ENCODE data around the gene RAB28. TPM values are rescaled to one million over a fixed set of nuclear protein-coding genes. Genes with fewer than 3 reads are reported as not detected.

Gene RAB28
- total and polyA plus RNA-seq, 2 of the 8 experiments (the other 6 are each of a cell fraction or from before 2014, with no cell fraction given): 16.0 to 18.7 TPM

DNA sequence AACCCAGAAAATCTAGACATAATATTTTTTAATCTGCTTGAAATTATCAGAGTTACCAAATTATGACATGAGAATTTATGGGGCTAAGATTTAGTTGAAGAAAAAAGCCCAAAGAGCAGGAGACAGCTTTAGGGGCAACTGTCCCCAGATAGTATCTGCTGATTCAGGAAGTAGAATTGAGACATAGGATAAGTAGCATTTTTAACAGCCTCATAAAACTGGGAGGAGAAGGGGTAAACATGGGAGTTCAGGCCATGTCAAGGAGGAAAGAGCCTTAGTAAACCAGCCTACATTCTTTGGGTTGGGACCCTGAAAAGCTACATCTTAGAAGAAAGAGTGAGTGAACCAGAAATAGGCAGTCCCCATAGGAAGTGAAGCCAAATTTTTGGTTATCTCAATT lies 9.7 kb upstream of the RAB28 start:
- Histone ChIP-seq H3K23ac (ENCODE audit: insufficient read length) (no peak overlapping the region), H2BK15ac (ENCODE audit: low read length) (no peak overlapping the region), H3K9me3 (ENCODE audit: insufficient read depth in 2 of 2, low read depth in 1 of 2, low read length in 1 of 2) (no peaks in the 10 kb centered on the region), H3K4me1 (replicated peaks in 1 of 4; ENCODE audit: control insufficient read depth in 3 of 4, insufficient read depth in 4 of 4, low read length in 3 of 4) (no peaks in the 10 kb centered on the region), H3K79me1 (ENCODE audit: low read depth, low read length) (no peaks in the 10 kb centered on the region), H2BK20ac (ENCODE audit: low read length) (no peak overlapping the region), H3K27ac (ENCODE audit: low read depth, low read length) (no peak overlapping the region), H4K8ac (ENCODE audit: extremely low read depth, insufficient read depth, low read length) (no peak overlapping the region), H3K4me2 (ENCODE audit: insufficient read depth in 1 of 2, low read depth in 2 of 2, low read length in 2 of 2) (no peak overlapping the region), H2AFZ (ENCODE audit: low read length) (no peak overlapping the region), H3K18ac (ENCODE audit: extremely low read depth, low read length) (no peak overlapping the region), H3K27me3 (replicated peaks in 1 of 4; ENCODE audit: control insufficient read depth in 3 of 4, extremely low read depth in 1 of 4, insufficient read depth in 3 of 4, low read length in 3 of 4) (no peaks in the 10 kb centered on the region), H2AK5ac (ENCODE audit: low read depth, low read length) (no peak overlapping the region), H3K56ac (replicated peaks; ENCODE audit: insufficient read length, low read depth, low read length) (no peak overlapping the region), H3K14ac (ENCODE audit: insufficient read length) (no peak overlapping the region), H4K91ac (replicated peaks; ENCODE audit: insufficient read length, low read length) (no peak overlapping the region), H4K5ac (ENCODE audit: insufficient read length, low read depth, low read length) (no peak overlapping the region), H3K79me2 (ENCODE audit: control insufficient read depth in 1 of 2, insufficient read depth in 2 of 2, low read length in 2 of 2) (no peaks in the 10 kb centered on the region), H3K4ac (replicated peaks; ENCODE audit: insufficient read length, low read depth, low read length) (no peak overlapping the region), H4K20me1 (replicated peaks in 1 of 2; ENCODE audit: control insufficient read depth in 1 of 2, insufficient read depth in 2 of 2, low read length in 2 of 2) (no peaks in the 10 kb centered on the region), H2BK120ac (replicated peaks; ENCODE audit: low read depth, low read length) (no peak overlapping the region), H3K9ac (replicated peaks in 1 of 4; ENCODE audit: extremely low read depth in 1 of 4, low read depth in 3 of 4, low read length in 3 of 4) (no peak overlapping the region), H3K23me2 (ENCODE audit: low read depth, low read length) (no peaks in the 10 kb centered on the region; the same call in 1 of the 2 replicates), H3K36me3 (ENCODE audit: control insufficient read depth in 2 of 4, insufficient read depth in 4 of 4, low read length in 3 of 4) (no peaks in the 10 kb centered on the region), H2BK12ac (ENCODE audit: low read depth, low read length) (no peak overlapping the region), H3K4me3 (ENCODE audit: extremely low read depth in 1 of 4, insufficient read depth in 2 of 4, low read depth in 3 of 4, low read length in 4 of 4) (no peak overlapping the region), H2BK5ac (ENCODE audit: low read depth, low read length) (no peak overlapping the region)
- no peak for FAIRE-seq
- DNase-seq (ENCODE audit: low read depth in 1 of 2, low spot score in 2 of 2): no peak
- CTCF ChIA-PET (ENCODE audit: partially characterized antibody): no interaction called here
- TF ChIP-seq BCL11A (IDR thresholded peaks at IDR 0.05; ENCODE audit: low read depth in 2 of 2, low read length in 2 of 2): no peak
- TF ChIP-seq ZNF274 (IDR thresholded peaks at IDR 0.05; ENCODE audit: borderline replicate concordance, extremely low read depth, low read length): no peak
- no peak for TF ChIP-seq KDM5A (IDR thresholded peaks at IDR 0.05; ENCODE audit: low read length)
- no peak for TF ChIP-seq EGR1 (IDR thresholded peaks at IDR 0.05; ENCODE audit: borderline replicate concordance, low read depth, low read length)
- no peak for TF ChIP-seq TCF12 (IDR thresholded peaks at IDR 0.05; ENCODE audit: low read depth, low read length)
- TF ChIP-seq CBX5 (IDR thresholded peaks at IDR 0.05; ENCODE audit: low read depth, low read length): no peak
- no peak for TF ChIP-seq SP2 (IDR thresholded peaks at IDR 0.05; ENCODE audit: low read length)
- TF ChIP-seq SAP30 (IDR thresholded peaks at IDR 0.05; ENCODE audit: insufficient read depth, insufficient replicate concordance, low read length): no peak
- TF ChIP-seq, protein P1, sequence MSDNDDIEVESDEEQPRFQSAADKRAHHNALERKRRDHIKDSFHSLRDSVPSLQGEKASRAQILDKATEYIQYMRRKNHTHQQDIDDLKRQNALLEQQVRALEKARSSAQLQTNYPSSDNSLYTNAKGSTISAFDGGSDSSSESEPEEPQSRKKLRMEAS (IDR thresholded peaks at IDR 0.05): no peak
- no peak for TF ChIP-seq RBBP5 (IDR thresholded peaks at IDR 0.05; ENCODE audit: borderline replicate concordance, low read depth, low read length)
- TF ChIP-seq CHD2 (IDR thresholded peaks at IDR 0.05; ENCODE audit: low read length): no peak
- no peak for TF ChIP-seq KDM4A (IDR thresholded peaks at IDR 0.05; ENCODE audit: low read depth, low read length, severe bottlenecking)
- TF ChIP-seq CREB1 (IDR thresholded peaks at IDR 0.05): no peak
- TF ChIP-seq SP4 (IDR thresholded peaks at IDR 0.05; ENCODE audit: low read length): no peak
- TF ChIP-seq SIRT6 (IDR thresholded peaks at IDR 0.05; ENCODE audit: low read length): no peak
- TF ChIP-seq, protein P2, sequence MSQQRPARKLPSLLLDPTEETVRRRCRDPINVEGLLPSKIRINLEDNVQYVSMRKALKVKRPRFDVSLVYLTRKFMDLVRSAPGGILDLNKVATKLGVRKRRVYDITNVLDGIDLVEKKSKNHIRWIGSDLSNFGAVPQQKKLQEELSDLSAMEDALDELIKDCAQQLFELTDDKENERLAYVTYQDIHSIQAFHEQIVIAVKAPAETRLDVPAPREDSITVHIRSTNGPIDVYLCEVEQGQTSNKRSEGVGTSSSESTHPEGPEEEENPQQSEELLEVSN (IDR thresholded peaks at IDR 0.05): no peak
- POLR2A ChIA-PET (ENCODE audit: partially characterized antibody): no interaction called here

All from H1 (cell line).